K562 (cell line): Measurements from ENCODE around the gene POLR1A. TPM values are rescaled to one million over a fixed set of nuclear protein-coding genes. Genes with fewer than 3 reads are reported as not detected.

Experiments used
- ATAC-seq: fragments of 200-7000 bp; cut with Tn5 transposase; 3 replicates; pipeline ENCODE4 v1.9.1; 2020; ENCODE audit warnings: moderate library complexity
- BruUV-seq: library from RNA; stranded (reverse); fragments of 400-500 nt; replicated peaks from 2 replicates; lab custom pipeline; 2021; lab: Mats Ljungman, UMichigan
- CTCF ChIA-PET: fragments of 300-600 bp; formaldehyde crosslinking; extraction: SDS; loops from one replicate; lab custom pipeline; 2021; ENCODE audit warnings: low intra/inter-chr PET ratio; lab: Yijun Ruan, JAX
- POLR2A ChIA-PET: fragments of 300-600, 350-650 bp; sonication (Branson Sonifier 250); formaldehyde crosslinking; extraction: SDS; loops from one replicate; lab custom pipeline; 2021; ENCODE audit warnings: antibody characterized with exemption, inconsistent platforms; lab: Yijun Ruan, JAX
- DNase-seq, 4 experiments: peaks; one replicate each; pipeline versions ENCODE4 v3.0.0 to v3.0.0-alpha.2; 2011 to 2018; ENCODE audit warnings: low spot score in 3 of 4, mixed read lengths in 3 of 4; ENCODE audit errors: extremely low read depth in 1 of 4
- FAIRE-seq: peaks from 2 replicates; lab custom pipeline; 2011; peaks lifted over from hg19 to GRCh38; lab: Jason Lieb, UNC
- H2AFZ ChIP-seq: 2 replicates; pipeline ENCODE4 v1.6.0; 2011; ENCODE audit warnings: low read depth, low read length, control low read depth, inconsistent platforms
- H3K27ac ChIP-seq: fragments of 200-600 bp; 3 replicates; pipeline ENCODE4 v1.8.0; 2011; ENCODE audit warnings: low read depth, mild to moderate bottlenecking, control low read depth, inconsistent platforms, low read length, moderate library complexity, mixed read lengths; ENCODE audit errors: extremely low read depth
- H3K27me3 ChIP-seq, 2 experiments: fragments of 300-600 bp in 1 of 2; 2 replicates in 1 of 2; 3 replicates in 1 of 2; pipeline versions ENCODE4 v1.6.0 to v1.8.0; 2011; ENCODE audit warnings: inconsistent platforms in 2 of 2, low read length in 2 of 2, mild to moderate bottlenecking in 1 of 2, mixed read lengths in 1 of 2, moderate library complexity in 1 of 2; ENCODE audit not compliant: control insufficient read depth in 2 of 2, insufficient read depth in 2 of 2
- H3K36me3 ChIP-seq: fragments of 300-600 bp; 3 replicates; pipeline ENCODE4 v1.8.0; 2011; ENCODE audit warnings: mild to moderate bottlenecking, low read length, inconsistent platforms; ENCODE audit not compliant: control insufficient read depth, insufficient read depth
- H3K4me1 ChIP-seq, 2 experiments: fragments of 200-600 bp in 1 of 2; replicated peaks in 1 of 2; 2 replicates in 1 of 2; 3 replicates in 1 of 2; pipeline versions ENCODE4 v1.5.1 to v1.8.0; 2011; ENCODE audit warnings: inconsistent platforms in 2 of 2, low read length in 2 of 2, mild to moderate bottlenecking in 1 of 2, mixed read lengths in 1 of 2, moderate library complexity in 1 of 2; ENCODE audit not compliant: control insufficient read depth in 2 of 2, insufficient read depth in 2 of 2
- H3K4me2 ChIP-seq: 2 replicates; pipeline ENCODE4 v1.6.1; 2011; ENCODE audit warnings: low read length, control low read depth, inconsistent platforms, mixed read lengths; ENCODE audit not compliant: insufficient read depth
- H3K4me3 ChIP-seq: fragments of 200-600 bp; sonication (generic), shearing (Covaris generic); 2 replicates; pipeline ENCODE4 v1.5.1; 2016; ENCODE audit warnings: control low read depth, inconsistent platforms
- H3K79me2 ChIP-seq: fragments of 200-600 bp; 3 replicates; pipeline ENCODE4 v1.8.0; 2011; ENCODE audit warnings: low read length, inconsistent platforms; ENCODE audit not compliant: control insufficient read depth, insufficient read depth
- H3K9ac ChIP-seq, 2 experiments: 2 replicates each; pipeline versions ENCODE4 v1.6.0 to v1.6.1; 2011; ENCODE audit warnings: low read depth in 2 of 2, low read length in 2 of 2, control low read depth in 1 of 2, inconsistent platforms in 1 of 2, mild to moderate bottlenecking in 1 of 2, mixed read lengths in 1 of 2; ENCODE audit not compliant: insufficient read depth in 1 of 2
- H3K9me1 ChIP-seq: one replicate; pipeline ENCODE4 v1.6.0; 2011; ENCODE audit warnings: inconsistent platforms, mild to moderate bottlenecking, low read length, moderate library complexity; ENCODE audit not compliant: control insufficient read depth, insufficient read depth
- H3K9me3 ChIP-seq: replicated peaks from 2 replicates; pipeline ENCODE4 v1.5.1; 2011; ENCODE audit warnings: low read depth, low read length, inconsistent platforms; ENCODE audit not compliant: control insufficient read depth, insufficient read depth
- H4K20me1 ChIP-seq: replicated peaks from 2 replicates; pipeline ENCODE4 v1.6.1; 2011; ENCODE audit warnings: low read length, inconsistent platforms, mixed read lengths; ENCODE audit not compliant: control insufficient read depth, insufficient read depth
- CREBBP ChIP-seq: IDR thresholded peaks from one replicate; pipeline ENCODE4 v1.6.1; 2012; ENCODE audit warnings: low read depth, mild to moderate bottlenecking, control low read depth, inconsistent platforms, low read length
- DMBX1 ChIP-seq: fragments of 250-450 bp; sonication (Bioruptor Pico); IDR thresholded peaks from 2 replicates; pipeline ENCODE4 v1.8.0; 2022; ENCODE audit warnings: inconsistent platforms, mild to moderate bottlenecking, moderate library complexity, borderline replicate concordance
- FIP1L1 ChIP-seq: fragments of 200-400 bp; formaldehyde crosslinking; IDR thresholded peaks from 2 replicates; pipeline ENCODE4 v1.6.1; 2018; ENCODE audit warnings: mild to moderate bottlenecking, low read depth, low read length; ENCODE audit not compliant: poor library complexity, severe bottlenecking
- HNRNPK ChIP-seq: fragments of 200-400 bp; formaldehyde crosslinking; IDR thresholded peaks from one replicate; pipeline ENCODE4 v1.6.1; 2018; ENCODE audit warnings: mild to moderate bottlenecking, low read depth, low read length; ENCODE audit not compliant: poor library complexity, severe bottlenecking
- KAT8 ChIP-seq: fragments of 450-650 bp; IDR thresholded peaks from 2 replicates; pipeline ENCODE4 v1.6.1; 2016; ENCODE audit warnings: low read depth, mild to moderate bottlenecking
- KLF10 ChIP-seq: fragments of 250-450 bp; sonication (Bioruptor Pico); IDR thresholded peaks from 2 replicates; pipeline ENCODE4 v1.6.1; 2021; ENCODE audit warnings: matching md5 sums
- NCOA1 ChIP-seq: fragments of 450-650 bp; IDR thresholded peaks from 2 replicates; pipeline ENCODE4 v1.6.1; 2016; ENCODE audit warnings: low read depth
- POU5F1 ChIP-seq: fragments of 150-350 bp; IDR thresholded peaks from 2 replicates; pipeline ENCODE4 v1.6.1; 2014; ENCODE audit warnings: borderline replicate concordance, low read length, low read depth, mild to moderate bottlenecking; ENCODE audit not compliant: partially characterized antibody
- SRSF3 ChIP-seq: fragments of 200-400 bp; formaldehyde crosslinking; IDR thresholded peaks from 2 replicates; pipeline ENCODE4 v1.6.1; 2016; ENCODE audit warnings: mild to moderate bottlenecking, low read length, moderate library complexity; ENCODE audit not compliant: insufficient read depth
- THRB ChIP-seq: fragments of 450-650 bp; formaldehyde crosslinking; conservative IDR thresholded peaks from 2 replicates; pipeline ENCODE4 v1.4.0; 2022; ENCODE audit warnings: mild to moderate bottlenecking, missing genetic modification characterization
- WHSC1 ChIP-seq: IDR thresholded peaks from one replicate; pipeline ENCODE4 v1.6.1; 2012; ENCODE audit warnings: low read length, control low read depth, inconsistent platforms
- ZNF444 ChIP-seq: fragments of 250-450 bp; sonication (Bioruptor Pico); IDR thresholded peaks from 2 replicates; pipeline ENCODE4 v1.4.0; 2020; ENCODE audit warnings: mild to moderate bottlenecking, moderate library complexity
- ZNF561 ChIP-seq: fragments of 450-650 bp; formaldehyde crosslinking; conservative IDR thresholded peaks from 2 replicates; pipeline ENCODE4 v1.4.0; 2020; ENCODE audit warnings: mild to moderate bottlenecking, moderate library complexity
- WGBS: fragments of 100-300 bp; shearing (Covaris generic); methylation state at CpG from one replicate; pipeline ENCODE4 v1.1.6; 2016; ENCODE audit warnings: low coverage, mixed read lengths; ENCODE audit not compliant: insufficient coverage; ENCODE audit errors: missing lambda C conversion rate; 5-methylcytosine and 5-hydroxymethylcytosine counted together
- in situ Hi-C: fragments of 300-500 bp; cut with MboI; formaldehyde crosslinking; loops from 4 replicates; pipeline ENCODE4 v1.15.0; 2018; ENCODE audit warnings: inconsistent platforms, mixed read lengths
- intact Hi-C: fragments of 100-400 bp; cut with micrococcal nuclease; formaldehyde crosslinking; loops from 2 replicates; pipeline ENCODE4 v1.14.2; 2022
- polyA plus RNA-seq, 8 experiments: library from polyadenylated mRNA; depleted of rRNA in 4 of 8; stranded (reverse) in 5 of 8; unstranded in 3 of 8; fragments of >200 nt; fragmentation: Nextera tagmentation in 2 of 8; fragmentation: Illumina TruSeq in 1 of 8; extraction: Ambion mirVana in 2 of 8; extraction: Trizol in 1 of 8; gene quantifications; 2 replicates each; pipeline versions ENCODE4 v1.2.1 to v1.2.3, GENCODE V29; 2011 to 2014; ENCODE audit warnings: inconsistent platforms in 1 of 8, missing spikeins in 1 of 8
- total RNA-seq, 7 experiments: library from RNA; depleted of rRNA in 6 of 7; stranded (reverse); fragments of >200 nt in 6 of 7; fragmentation: Illumina TruSeq in 2 of 7; extraction: Trizol in 2 of 7; gene quantifications; 2 replicates each; pipeline versions ENCODE4 v1.2.1 to v1.2.3, GENCODE V29; 2011 to 2021; ENCODE audit warnings: low replicate concordance in 1 of 7

The POLR1A gene
- total and polyA plus RNA-seq, 9 of the 15 experiments (the other 6 are each of a cell fraction or from before 2014, with no cell fraction given): 3.0 to 72.1 (median 21.8) TPM

GRCh38 chr2:86038291-86039081 lies 67.2 kb downstream of the POLR1A start:
- in situ Hi-C loops: no loop called here
- no TSS peak for BruUV-seq
- peak; percentile 6 for FAIRE-seq

GRCh38 chr2:86037795-86038192 lies 67.9 kb downstream of the POLR1A start:
- TF ChIP-seq KLF10 (CRISPR knock-in tag): no peak
- no peak for TF ChIP-seq KAT8
- TF ChIP-seq ZNF561 (CRISPR knock-in tag): no peak
- TF ChIP-seq SRSF3: no peak
- no peak for TF ChIP-seq HNRNPK
- no peak for TF ChIP-seq POU5F1
- TF ChIP-seq CREBBP: no peak
- no peak for TF ChIP-seq NCOA1
- no peak for TF ChIP-seq THRB (CRISPR knock-in tag)
- TF ChIP-seq WHSC1: no peak
- no peak for TF ChIP-seq FIP1L1
- no peak overlapping the region for H3K4me3 ChIP-seq
- no peaks in the 10 kb centered on the region for H3K79me2 ChIP-seq
- H3K4me1 ChIP-seq: peaks cover 0 to 8% of the 10 kb centered on the region in 2 experiments; a peak in 3 of 5 replicates
- BruUV-seq: no TSS peak
- H3K9ac ChIP-seq: no peak overlapping the region
- no peaks in the 10 kb centered on the region for H3K27me3 ChIP-seq
- no peaks in the 10 kb centered on the region for H3K9me3 ChIP-seq
- 88% methylated on average over 7 of the region's 7 CpGs for WGBS
- ChIA-PET CTCF (no interaction called here), POLR2A (interaction anchor here (1.4 kb wide), 1 partner anchor 11 kb away, joined by 5 read pairs; no protein-coding TSS in a partner anchor)
- intact Hi-C loops (no loop called here), in situ Hi-C loops (no loop called here)
- no peaks in the 10 kb centered on the region for H4K20me1 ChIP-seq
- no peak overlapping the region for H3K4me2 ChIP-seq
- H3K9me1 ChIP-seq: no peaks in the 10 kb centered on the region
- H3K27ac ChIP-seq: no peak overlapping the region
- ATAC-seq: no peak
- H3K36me3 ChIP-seq: peaks cover 100% of the 10 kb centered on the region; the same call in 2 of the 3 replicates
- DNase-seq: no peak
- H2AFZ ChIP-seq: no peak overlapping the region
- no peak for FAIRE-seq

More at GRCh38 chr2:86038291-86039081, 67.2 kb downstream of the POLR1A start:
- Histone ChIP-seq H3K9me3 (no peaks in the 10 kb centered on the region), H4K20me1 (no peaks in the 10 kb centered on the region), H3K4me3 (no peak overlapping the region)
- intact Hi-C loops: no loop called here
- no peak for DNase-seq
- CTCF ChIA-PET: no interaction called here
- TF ChIP-seq DMBX1 (CRISPR knock-in tag) (no peak), ZNF444 (CRISPR knock-in tag) (no peak)
- TF ChIP-seq, all 486 proteins: peak for 0
- no peaks in the 10 kb centered on the region for H3K27me3 ChIP-seq
- H3K9me1 ChIP-seq: no peaks in the 10 kb centered on the region
- no peak overlapping the region for H2AFZ ChIP-seq
- no peak overlapping the region; a peak in 1 of 4 replicates for H3K9ac ChIP-seq
- 94% methylated on average over 12 of the region's 12 CpGs for WGBS
- H3K79me2 ChIP-seq: no peaks in the 10 kb centered on the region
- POLR2A ChIA-PET: interaction anchor here (0.6 to 1.1 kb wide), 2 partner anchors 9 to 20 kb away, joined by 4 read pairs; no protein-coding TSS in a partner anchor
- H3K36me3 ChIP-seq: peaks cover 100% of the 10 kb centered on the region; the same call in 2 of the 3 replicates
- peaks cover 0 to 8% of the 10 kb centered on the region in 2 experiments; a peak in 3 of 5 replicates for H3K4me1 ChIP-seq
- H3K4me2 ChIP-seq: no peak overlapping the region
- ATAC-seq: no peak
- no peak overlapping the region for H3K27ac ChIP-seq
